Panc1 (cell line): Measurements from ENCODE around the gene ENOX1. TPM values are rescaled to one million over a fixed set of nuclear protein-coding genes. Genes with fewer than 3 reads are reported as not detected.

Source experiments
- ATAC-seq: fragments of 200-7000 bp; cut with Tn5 transposase; 2 replicates; pipeline ENCODE4 v1.9.1; 2020; ENCODE audit warnings: mild to moderate bottlenecking, moderate library complexity
- BruUV-seq: library from RNA; stranded (reverse); fragments of 400-500 nt; replicated peaks from 2 replicates; lab custom pipeline; 2021; lab: Mats Ljungman, UMichigan
- CTCF ChIA-PET: fragments of 300-600 bp; sonication (Branson Sonifier 250); formaldehyde crosslinking; loops from one replicate; lab custom pipeline; 2022; ENCODE audit warnings: antibody characterized with exemption; lab: Charles Lee
- POLR2A ChIA-PET: fragments of 300-600 bp; sonication (Branson Sonifier 250); formaldehyde crosslinking; loops from one replicate; lab custom pipeline; 2022; ENCODE audit warnings: antibody characterized with exemption; lab: Charles Lee
- DNase-seq: peaks from one replicate; pipeline ENCODE4 v3.0.0-alpha.2; 2010; ENCODE audit warnings: low read depth, low spot score
- H3K27ac ChIP-seq: 2 replicates; pipeline ENCODE4 v1.5.1; 2011; ENCODE audit warnings: mild to moderate bottlenecking, low read length, inconsistent platforms
- H3K27me3 ChIP-seq: fragments of 200-500 bp; sonication (Bioruptor generic); 2 replicates; pipeline ENCODE4 v1.6.0; 2014; ENCODE audit warnings: low read length, inconsistent platforms; ENCODE audit not compliant: control insufficient read depth, insufficient read depth
- H3K36me3 ChIP-seq: fragments of 200-500 bp; sonication (Bioruptor generic); 2 replicates; pipeline ENCODE4 v1.5.1; 2014; ENCODE audit warnings: inconsistent platforms, mild to moderate bottlenecking, low read length, moderate library complexity; ENCODE audit not compliant: control insufficient read depth, insufficient read depth
- H3K4me1 ChIP-seq: 2 replicates; pipeline ENCODE4 v1.5.1; 2011; ENCODE audit warnings: inconsistent platforms, mild to moderate bottlenecking, low read length, moderate library complexity; ENCODE audit not compliant: control insufficient read depth, insufficient read depth
- H3K4me3 ChIP-seq, 2 experiments: 2 replicates each; pipeline ENCODE4 v1.5.1; 2011 to 2012; ENCODE audit warnings: low read depth in 2 of 2, low read length in 2 of 2, mild to moderate bottlenecking in 2 of 2, inconsistent platforms in 1 of 2, moderate library complexity in 1 of 2
- H3K9me3 ChIP-seq: fragments of 200-500 bp; sonication (Bioruptor generic); 2 replicates; pipeline ENCODE4 v1.5.1; 2014; ENCODE audit warnings: low read depth, mild to moderate bottlenecking, inconsistent platforms, low read length, moderate library complexity; ENCODE audit not compliant: control insufficient read depth, insufficient read depth
- POLR2AphosphoS5 ChIP-seq: IDR thresholded peaks from 2 replicates; pipeline ENCODE4 v1.6.1; 2012; ENCODE audit warnings: mild to moderate bottlenecking, low read depth, low read length, moderate library complexity
- SIN3A ChIP-seq: IDR thresholded peaks from 2 replicates; pipeline ENCODE4 v1.6.1; 2012; ENCODE audit warnings: low read depth, mild to moderate bottlenecking, low read length, moderate library complexity, borderline replicate concordance; ENCODE audit not compliant: insufficient read depth
- TCF7L2 ChIP-seq: IDR thresholded peaks from 2 replicates; pipeline ENCODE4 v1.6.1; 2011; ENCODE audit warnings: mild to moderate bottlenecking, low read depth, low read length, inconsistent platforms
- in situ Hi-C: cut with HindIII; loops from 2 replicates; pipeline ENCODE4 v1.10.0; 2016; ENCODE audit warnings: low sequenced_read_pairs, low pct_unique_long_range_greater_than_20kb
- intact Hi-C: fragments of 100-400 bp; cut with micrococcal nuclease; formaldehyde crosslinking; loops from one replicate; pipeline ENCODE4 v1.10.0; 2022; ENCODE audit not compliant: unreplicated experiment
- total RNA-seq: library from RNA; stranded (reverse); gene quantifications from one replicate; pipeline ENCODE4 v1.2.1, GENCODE V29; 2021; ENCODE audit not compliant: unreplicated experiment
- TF ChIP-seq, protein P1 (sequence below), 2 experiments: IDR thresholded peaks; 2 replicates each; pipeline ENCODE4 v1.6.1; 2011 to 2012; ENCODE audit warnings: low read depth in 2 of 2, control low read depth in 1 of 2, low read length in 1 of 2, mild to moderate bottlenecking in 1 of 2, moderate library complexity in 1 of 2; ENCODE audit not compliant: insufficient read depth in 1 of 2
- TF ChIP-seq, protein P2 (sequence below): fragments of 450-650 bp; IDR thresholded peaks from 2 replicates; pipeline ENCODE4 v1.5.1; 2017; ENCODE audit warnings: mild to moderate bottlenecking

Gene ENOX1
- total RNA-seq, 1 experiment from 2014 or later: 0.23 TPM

DNA sequence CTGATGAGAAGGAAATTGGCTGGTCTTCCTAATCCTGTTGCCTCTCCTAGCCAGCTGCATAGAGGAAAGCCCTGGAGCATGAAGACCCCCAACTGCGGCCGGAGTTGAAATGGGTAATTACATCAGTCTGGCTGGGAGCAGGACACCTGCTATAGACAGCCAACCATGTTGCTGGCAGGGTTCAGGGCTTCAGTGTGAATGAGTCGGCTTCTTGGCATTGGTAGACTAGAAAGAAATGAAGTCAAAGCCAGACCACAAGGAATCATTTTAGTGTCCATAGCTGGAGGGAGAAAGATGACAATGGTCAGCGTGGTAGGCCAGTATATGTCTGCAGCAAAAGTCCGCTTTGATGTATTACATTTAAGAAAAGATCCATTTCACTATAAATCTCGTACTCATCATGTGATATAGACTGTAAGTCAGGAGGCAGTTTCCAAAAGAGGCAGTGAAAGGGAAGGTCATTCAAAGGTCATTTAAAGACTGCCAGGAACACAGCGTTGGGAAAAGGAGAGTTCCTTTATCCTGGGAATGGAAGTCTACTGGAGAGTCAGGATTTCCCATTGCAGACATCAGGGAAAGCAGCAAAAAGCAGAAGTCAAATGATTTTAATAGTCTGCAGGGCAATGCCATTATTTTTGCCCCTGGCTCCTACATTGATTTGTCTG is 500.7 kb downstream of the ENOX1 start:
- no peaks in the 10 kb centered on the region for H3K36me3 ChIP-seq

DNA sequence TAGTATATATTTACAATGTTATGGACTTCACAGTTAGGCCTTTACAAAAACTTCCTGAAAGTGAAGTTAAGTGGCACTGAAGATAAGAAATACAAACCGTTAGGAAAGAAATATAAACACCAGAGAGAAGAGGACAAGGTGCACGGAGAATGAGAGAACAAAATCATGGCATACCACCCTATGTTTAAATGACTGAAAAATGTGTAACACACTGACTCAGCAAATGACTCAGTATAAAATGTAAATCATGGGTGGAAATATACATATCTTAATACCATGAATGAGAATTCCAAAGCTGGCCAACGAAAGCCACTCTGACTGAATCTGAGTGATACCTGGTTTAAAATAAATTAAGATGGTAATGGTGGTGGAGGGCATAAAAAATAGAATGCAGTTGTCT is 502.6 kb downstream of the ENOX1 start:
- H3K4me3 ChIP-seq: no peak overlapping the region
- intact Hi-C loops: no loop called here
- TF ChIP-seq, protein P1, sequence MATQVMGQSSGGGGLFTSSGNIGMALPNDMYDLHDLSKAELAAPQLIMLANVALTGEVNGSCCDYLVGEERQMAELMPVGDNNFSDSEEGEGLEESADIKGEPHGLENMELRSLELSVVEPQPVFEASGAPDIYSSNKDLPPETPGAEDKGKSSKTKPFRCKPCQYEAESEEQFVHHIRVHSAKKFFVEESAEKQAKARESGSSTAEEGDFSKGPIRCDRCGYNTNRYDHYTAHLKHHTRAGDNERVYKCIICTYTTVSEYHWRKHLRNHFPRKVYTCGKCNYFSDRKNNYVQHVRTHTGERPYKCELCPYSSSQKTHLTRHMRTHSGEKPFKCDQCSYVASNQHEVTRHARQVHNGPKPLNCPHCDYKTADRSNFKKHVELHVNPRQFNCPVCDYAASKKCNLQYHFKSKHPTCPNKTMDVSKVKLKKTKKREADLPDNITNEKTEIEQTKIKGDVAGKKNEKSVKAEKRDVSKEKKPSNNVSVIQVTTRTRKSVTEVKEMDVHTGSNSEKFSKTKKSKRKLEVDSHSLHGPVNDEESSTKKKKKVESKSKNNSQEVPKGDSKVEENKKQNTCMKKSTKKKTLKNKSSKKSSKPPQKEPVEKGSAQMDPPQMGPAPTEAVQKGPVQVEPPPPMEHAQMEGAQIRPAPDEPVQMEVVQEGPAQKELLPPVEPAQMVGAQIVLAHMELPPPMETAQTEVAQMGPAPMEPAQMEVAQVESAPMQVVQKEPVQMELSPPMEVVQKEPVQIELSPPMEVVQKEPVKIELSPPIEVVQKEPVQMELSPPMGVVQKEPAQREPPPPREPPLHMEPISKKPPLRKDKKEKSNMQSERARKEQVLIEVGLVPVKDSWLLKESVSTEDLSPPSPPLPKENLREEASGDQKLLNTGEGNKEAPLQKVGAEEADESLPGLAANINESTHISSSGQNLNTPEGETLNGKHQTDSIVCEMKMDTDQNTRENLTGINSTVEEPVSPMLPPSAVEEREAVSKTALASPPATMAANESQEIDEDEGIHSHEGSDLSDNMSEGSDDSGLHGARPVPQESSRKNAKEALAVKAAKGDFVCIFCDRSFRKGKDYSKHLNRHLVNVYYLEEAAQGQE (IDR thresholded peaks at IDR 0.05; ENCODE audit: insufficient read depth in 1 of 2, low read depth in 2 of 2, low read length in 1 of 2): no peak
- TF ChIP-seq SIN3A (no peak), TCF7L2 (no peak), POLR2AphosphoS5 (no peak)
- TF ChIP-seq, protein P2, sequence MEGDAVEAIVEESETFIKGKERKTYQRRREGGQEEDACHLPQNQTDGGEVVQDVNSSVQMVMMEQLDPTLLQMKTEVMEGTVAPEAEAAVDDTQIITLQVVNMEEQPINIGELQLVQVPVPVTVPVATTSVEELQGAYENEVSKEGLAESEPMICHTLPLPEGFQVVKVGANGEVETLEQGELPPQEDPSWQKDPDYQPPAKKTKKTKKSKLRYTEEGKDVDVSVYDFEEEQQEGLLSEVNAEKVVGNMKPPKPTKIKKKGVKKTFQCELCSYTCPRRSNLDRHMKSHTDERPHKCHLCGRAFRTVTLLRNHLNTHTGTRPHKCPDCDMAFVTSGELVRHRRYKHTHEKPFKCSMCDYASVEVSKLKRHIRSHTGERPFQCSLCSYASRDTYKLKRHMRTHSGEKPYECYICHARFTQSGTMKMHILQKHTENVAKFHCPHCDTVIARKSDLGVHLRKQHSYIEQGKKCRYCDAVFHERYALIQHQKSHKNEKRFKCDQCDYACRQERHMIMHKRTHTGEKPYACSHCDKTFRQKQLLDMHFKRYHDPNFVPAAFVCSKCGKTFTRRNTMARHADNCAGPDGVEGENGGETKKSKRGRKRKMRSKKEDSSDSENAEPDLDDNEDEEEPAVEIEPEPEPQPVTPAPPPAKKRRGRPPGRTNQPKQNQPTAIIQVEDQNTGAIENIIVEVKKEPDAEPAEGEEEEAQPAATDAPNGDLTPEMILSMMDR: no peak
- in situ Hi-C loops: no loop called here
- H3K4me1 ChIP-seq: no peaks in the 10 kb centered on the region; the same call in 1 of the 2 replicates
- ATAC-seq: peak; percentile 69; the same call in 1 of the 2 replicates
- H3K27me3 ChIP-seq: no peaks in the 10 kb centered on the region
- ChIA-PET POLR2A (interaction anchor here (0.6 kb wide), 1 partner anchor 137 kb away, joined by 3 read pairs; no protein-coding TSS in a partner anchor), CTCF (no interaction called here)
- no peaks in the 10 kb centered on the region for H3K36me3 ChIP-seq
- no peak for DNase-seq
- no peak overlapping the region for H3K27ac ChIP-seq
- no TSS peak for BruUV-seq
- no peaks in the 10 kb centered on the region for H3K9me3 ChIP-seq

More for the DNA sequence above, 500.7 kb downstream of the ENOX1 start:
- H3K9me3 ChIP-seq: no peaks in the 10 kb centered on the region
- intact Hi-C loops: no loop called here
- no TSS peak for BruUV-seq
- ATAC-seq: no peak
- POLR2A ChIA-PET: no interaction called here
- H3K27ac ChIP-seq: no peak overlapping the region
- H3K4me3 ChIP-seq: no peak overlapping the region
- no peaks in the 10 kb centered on the region for H3K27me3 ChIP-seq
- TF ChIP-seq TCF7L2 (no peak), SIN3A (no peak), POLR2AphosphoS5 (no peak)
- TF ChIP-seq, protein P1 (IDR thresholded peaks at IDR 0.05; ENCODE audit: insufficient read depth in 1 of 2, low read depth in 2 of 2, low read length in 1 of 2): no peak
- TF ChIP-seq, protein P2: no peak
- no peak for DNase-seq
- CTCF ChIA-PET: no interaction called here
- in situ Hi-C loops: no loop called here
- H3K4me1 ChIP-seq: no peaks in the 10 kb centered on the region; the same call in 1 of the 2 replicates
